ENCODE data around the gene LRRC10B.

DNA sequence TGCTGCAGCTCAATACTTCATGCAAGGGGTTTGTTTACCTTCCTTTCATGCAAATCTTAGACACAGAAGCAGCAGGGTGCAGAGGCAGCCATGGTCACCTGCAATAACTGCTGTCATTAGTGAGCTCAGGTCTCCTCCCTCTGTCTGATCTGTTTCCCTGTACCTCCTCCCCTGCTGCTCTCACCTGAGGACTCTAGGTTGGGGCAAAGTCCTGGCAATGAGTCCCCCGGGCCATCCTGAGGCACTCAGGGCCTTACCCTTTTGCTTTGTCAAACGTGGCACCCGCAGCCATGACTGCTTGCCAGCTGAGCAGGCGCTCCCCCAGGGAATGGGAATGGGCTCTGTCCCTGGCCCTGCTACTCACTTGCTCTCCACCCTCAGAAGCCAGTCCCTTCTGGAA is 3.9 kb downstream of the LRRC10B start:
- TF ChIP-seq, protein P1, sequence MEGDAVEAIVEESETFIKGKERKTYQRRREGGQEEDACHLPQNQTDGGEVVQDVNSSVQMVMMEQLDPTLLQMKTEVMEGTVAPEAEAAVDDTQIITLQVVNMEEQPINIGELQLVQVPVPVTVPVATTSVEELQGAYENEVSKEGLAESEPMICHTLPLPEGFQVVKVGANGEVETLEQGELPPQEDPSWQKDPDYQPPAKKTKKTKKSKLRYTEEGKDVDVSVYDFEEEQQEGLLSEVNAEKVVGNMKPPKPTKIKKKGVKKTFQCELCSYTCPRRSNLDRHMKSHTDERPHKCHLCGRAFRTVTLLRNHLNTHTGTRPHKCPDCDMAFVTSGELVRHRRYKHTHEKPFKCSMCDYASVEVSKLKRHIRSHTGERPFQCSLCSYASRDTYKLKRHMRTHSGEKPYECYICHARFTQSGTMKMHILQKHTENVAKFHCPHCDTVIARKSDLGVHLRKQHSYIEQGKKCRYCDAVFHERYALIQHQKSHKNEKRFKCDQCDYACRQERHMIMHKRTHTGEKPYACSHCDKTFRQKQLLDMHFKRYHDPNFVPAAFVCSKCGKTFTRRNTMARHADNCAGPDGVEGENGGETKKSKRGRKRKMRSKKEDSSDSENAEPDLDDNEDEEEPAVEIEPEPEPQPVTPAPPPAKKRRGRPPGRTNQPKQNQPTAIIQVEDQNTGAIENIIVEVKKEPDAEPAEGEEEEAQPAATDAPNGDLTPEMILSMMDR (IDR thresholded peaks at IDR 0.05; ENCODE audit: insufficient read depth, low read length) = no peak
- no peak for TF ChIP-seq SPI1 (IDR thresholded peaks at IDR 0.05; ENCODE audit: borderline replicate concordance, low read depth)
- no peak for TF ChIP-seq POLR2AphosphoS5 (IDR thresholded peaks at IDR 0.05; ENCODE audit: low read depth)
- TF ChIP-seq, protein P2, sequence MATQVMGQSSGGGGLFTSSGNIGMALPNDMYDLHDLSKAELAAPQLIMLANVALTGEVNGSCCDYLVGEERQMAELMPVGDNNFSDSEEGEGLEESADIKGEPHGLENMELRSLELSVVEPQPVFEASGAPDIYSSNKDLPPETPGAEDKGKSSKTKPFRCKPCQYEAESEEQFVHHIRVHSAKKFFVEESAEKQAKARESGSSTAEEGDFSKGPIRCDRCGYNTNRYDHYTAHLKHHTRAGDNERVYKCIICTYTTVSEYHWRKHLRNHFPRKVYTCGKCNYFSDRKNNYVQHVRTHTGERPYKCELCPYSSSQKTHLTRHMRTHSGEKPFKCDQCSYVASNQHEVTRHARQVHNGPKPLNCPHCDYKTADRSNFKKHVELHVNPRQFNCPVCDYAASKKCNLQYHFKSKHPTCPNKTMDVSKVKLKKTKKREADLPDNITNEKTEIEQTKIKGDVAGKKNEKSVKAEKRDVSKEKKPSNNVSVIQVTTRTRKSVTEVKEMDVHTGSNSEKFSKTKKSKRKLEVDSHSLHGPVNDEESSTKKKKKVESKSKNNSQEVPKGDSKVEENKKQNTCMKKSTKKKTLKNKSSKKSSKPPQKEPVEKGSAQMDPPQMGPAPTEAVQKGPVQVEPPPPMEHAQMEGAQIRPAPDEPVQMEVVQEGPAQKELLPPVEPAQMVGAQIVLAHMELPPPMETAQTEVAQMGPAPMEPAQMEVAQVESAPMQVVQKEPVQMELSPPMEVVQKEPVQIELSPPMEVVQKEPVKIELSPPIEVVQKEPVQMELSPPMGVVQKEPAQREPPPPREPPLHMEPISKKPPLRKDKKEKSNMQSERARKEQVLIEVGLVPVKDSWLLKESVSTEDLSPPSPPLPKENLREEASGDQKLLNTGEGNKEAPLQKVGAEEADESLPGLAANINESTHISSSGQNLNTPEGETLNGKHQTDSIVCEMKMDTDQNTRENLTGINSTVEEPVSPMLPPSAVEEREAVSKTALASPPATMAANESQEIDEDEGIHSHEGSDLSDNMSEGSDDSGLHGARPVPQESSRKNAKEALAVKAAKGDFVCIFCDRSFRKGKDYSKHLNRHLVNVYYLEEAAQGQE (IDR thresholded peaks at IDR 0.05; ENCODE audit: insufficient replicate concordance, low read depth) = no peak
- TF ChIP-seq GABPA (IDR thresholded peaks at IDR 0.05; ENCODE audit: low read depth) = no peak
